Measurements from ENCODE around the gene DOCK3. TPM values are rescaled to one million over a fixed set of nuclear protein-coding genes. Genes with fewer than 3 reads are reported as not detected.
"Not testable (repeated sequence)": the region's sequence is repeated elsewhere in the genome, so short reads cannot be mapped to it uniquely, and the experiment has no call there.

Gene DOCK3
- total RNA-seq, 1 experiment from 2014 or later = 0.47 TPM

- Histone ChIP-seq H3K27ac (ENCODE audit: low read depth, low read length, poor library complexity, severe bottlenecking) (no peak overlapping the region), H3K27me3 (replicated peaks; ENCODE audit: insufficient read depth, low read depth, low read length, poor library complexity) (no peaks in the 10 kb centered on the region), H3K4me1 (ENCODE audit: insufficient read depth, low read length, poor library complexity, severe bottlenecking) (no peaks in the 10 kb centered on the region), H3K4me3 (ENCODE audit: low read depth, low read length, poor library complexity, severe bottlenecking) (no peak overlapping the region), H3K36me3 (ENCODE audit: insufficient read depth, low read length, poor library complexity, severe bottlenecking) (no peaks in the 10 kb centered on the region), H3K9me3 (ENCODE audit: low read depth, low read length, poor library complexity, severe bottlenecking) (no peaks in the 10 kb centered on the region)
- TF ChIP-seq EZH2 (IDR thresholded peaks at IDR 0.05; ENCODE audit: borderline replicate concordance, low read depth, low read length, poor library complexity, severe bottlenecking) (no peak), CTCF (conservative IDR thresholded peaks at IDR 0.05; ENCODE audit: low read depth, low read length) (no peak)
- intact Hi-C loops (cut with micrococcal nuclease; ENCODE audit: unreplicated experiment) = no loop called here
- CTCF ChIA-PET = no interaction called here
- BruUV-seq (replicated peaks) = no TSS peak
- no peak for DNase-seq (ENCODE audit: low spot score)
- POLR2A ChIA-PET (ENCODE audit: low non-redundant PET) = no interaction called here
These were observed 209.0 kb downstream of the DOCK3 start for GRCh38 chr3:50883755-50884154.

- H3K4me1 ChIP-seq (ENCODE audit: insufficient read depth, low read length, poor library complexity, severe bottlenecking) = no peaks in the 10 kb centered on the region
- intact Hi-C loops (cut with micrococcal nuclease; ENCODE audit: unreplicated experiment) = no loop called here
- CTCF ChIA-PET = interaction anchor here (1.5 kb wide), 1 partner anchor 269 kb away, joined by 7 read pairs; no protein-coding TSS in a partner anchor
- no peaks in the 10 kb centered on the region for H3K9me3 ChIP-seq (ENCODE audit: low read depth, low read length, poor library complexity, severe bottlenecking)
- H3K4me3 ChIP-seq (ENCODE audit: low read depth, low read length, poor library complexity, severe bottlenecking) = no peak overlapping the region
- TF ChIP-seq EZH2 (IDR thresholded peaks at IDR 0.05; ENCODE audit: borderline replicate concordance, low read depth, low read length, poor library complexity, severe bottlenecking) (no peak), CTCF (conservative IDR thresholded peaks at IDR 0.05; ENCODE audit: low read depth, low read length) (peak; percentile 26; the same call in 1 of the 2 replicates)
- DNase-seq (ENCODE audit: low spot score) = peak; percentile 3
- H3K27me3 ChIP-seq (replicated peaks; ENCODE audit: insufficient read depth, low read depth, low read length, poor library complexity) = no peaks in the 10 kb centered on the region
- POLR2A ChIA-PET (ENCODE audit: low non-redundant PET) = no interaction called here
- no TSS peak for BruUV-seq (replicated peaks)
- H3K27ac ChIP-seq (ENCODE audit: low read depth, low read length, poor library complexity, severe bottlenecking) = no peak overlapping the region
- no peaks in the 10 kb centered on the region for H3K36me3 ChIP-seq (ENCODE audit: insufficient read depth, low read length, poor library complexity, severe bottlenecking)
These were observed 210.5 kb downstream of the DOCK3 start for GRCh38 chr3:50885070-50885850.

GRCh38 chr3:50890688-50891344 lies 216.1 kb downstream of the DOCK3 start:
- no peaks in the 10 kb centered on the region for H3K4me1 ChIP-seq (ENCODE audit: insufficient read depth, low read length, poor library complexity, severe bottlenecking)
- H3K36me3 ChIP-seq (ENCODE audit: insufficient read depth, low read length, poor library complexity, severe bottlenecking) = no peaks in the 10 kb centered on the region
- H3K9me3 ChIP-seq (ENCODE audit: low read depth, low read length, poor library complexity, severe bottlenecking) = no peaks in the 10 kb centered on the region
- intact Hi-C loops (cut with micrococcal nuclease; ENCODE audit: unreplicated experiment) = no loop called here
- H3K27ac ChIP-seq (ENCODE audit: low read depth, low read length, poor library complexity, severe bottlenecking) = no peak overlapping the region
- TF ChIP-seq CTCF (conservative IDR thresholded peaks at IDR 0.05; ENCODE audit: low read depth, low read length) = no peak
- no peak for TF ChIP-seq EZH2 (IDR thresholded peaks at IDR 0.05; ENCODE audit: borderline replicate concordance, low read depth, low read length, poor library complexity, severe bottlenecking)
- no peak for DNase-seq (ENCODE audit: low spot score)
- BruUV-seq (replicated peaks) = no TSS peak
- no peaks in the 10 kb centered on the region for H3K27me3 ChIP-seq (replicated peaks; ENCODE audit: insufficient read depth, low read depth, low read length, poor library complexity)
- POLR2A ChIA-PET (ENCODE audit: low non-redundant PET) = no interaction called here
- no peak overlapping the region for H3K4me3 ChIP-seq (ENCODE audit: low read depth, low read length, poor library complexity, severe bottlenecking)
- CTCF ChIA-PET = no interaction called here

GRCh38 chr3:50901097-50901496 lies 226.4 kb downstream of the DOCK3 start:
- CTCF ChIA-PET; H3K4me1 ChIP-seq (ENCODE audit: insufficient read depth, low read length, poor library complexity, severe bottlenecking); H3K27ac ChIP-seq (ENCODE audit: low read depth, low read length, poor library complexity, severe bottlenecking); H3K36me3 ChIP-seq (ENCODE audit: insufficient read depth, low read length, poor library complexity, severe bottlenecking); BruUV-seq (replicated peaks); POLR2A ChIA-PET (ENCODE audit: low non-redundant PET); intact Hi-C loops (cut with micrococcal nuclease; ENCODE audit: unreplicated experiment); H3K9me3 ChIP-seq (ENCODE audit: low read depth, low read length, poor library complexity, severe bottlenecking); DNase-seq (ENCODE audit: low spot score); H3K27me3 ChIP-seq (replicated peaks; ENCODE audit: insufficient read depth, low read depth, low read length, poor library complexity); H3K4me3 ChIP-seq (ENCODE audit: low read depth, low read length, poor library complexity, severe bottlenecking): not testable (repeated sequence)
